ENCODE measurements around the gene CORO2A. TPM values are rescaled to one million over a fixed set of nuclear protein-coding genes. Genes with fewer than 3 reads are reported as not detected.

The CORO2A gene
- total RNA-seq (10 to 100 TPM; 46.3 to 50.5 TPM), polyA plus RNA-seq (ENCODE audit: insufficient read depth, low read depth, low replicate concordance) (28.0 TPM)
- long read RNA-seq, donor 1, full-length matches to known transcripts, result 5 of 5 reads
- long read RNA-seq, donor 1, partial matches to known transcripts, result 0 of 5 reads
- long read RNA-seq, donor 1, other reads (novel, unspliced or antisense), result 0 of 5 reads
- long read RNA-seq, donor 2, full-length matches to known transcripts, result 1 of 1 reads
- long read RNA-seq, donor 2, partial matches to known transcripts, result 0 of 1 reads
- long read RNA-seq, donor 2, other reads (novel, unspliced or antisense), result 0 of 1 reads

GRCh38 chr9:98192503-98193335 is at the start of gene CORO2A:
Gene CORO2A (minus strand): TSS chr9:98192637. CDS start chr9:98157660, 34,977 bp downstream.
- Histone ChIP-seq H3K9me3 (no peaks in the 10 kb centered on the region), H3K4me1 (peaks cover 10% of the 10 kb centered on the region), H3K27ac (peak within 1 kb of the TSS; percentile 58 to 72), H3K27me3 (no peaks in the 10 kb centered on the region), H3K36me3 (ENCODE audit: low read depth, missing control alignments) (no peaks in the 10 kb centered on the region), H3K4me3 (peak within 1 kb of the TSS; percentile 60 to 73)
- peak in 1 of 3 experiments; percentile 9 for TF ChIP-seq CTCF (IDR thresholded peaks at IDR 0.05)
- TF ChIP-seq POLR2A (IDR thresholded peaks at IDR 0.05), result no peak
- WGBS, 2 donors, result 0 to 1% methylated on average over 8 to 75 of the region's 95 CpGs
- intact Hi-C loops (cut with DNase I; ENCODE audit: low total_unique reads), result no loop called here
- DNase-seq, result peak; percentile 82

- Histone ChIP-seq H3K4me3 (no peak overlapping the region), H3K27me3 (no peaks in the 10 kb centered on the region), H3K36me3 (ENCODE audit: low read depth, missing control alignments) (no peaks in the 10 kb centered on the region), H3K4me1 (no peaks in the 10 kb centered on the region), H3K27ac (no peak overlapping the region), H3K9me3 (no peaks in the 10 kb centered on the region)
- intact Hi-C loops (cut with DNase I; ENCODE audit: low total_unique reads), result no loop called here
- 81 to 96% methylated on average over 8 of the region's 8 CpGs for WGBS, 2 donors
- TF ChIP-seq POLR2A (IDR thresholded peaks at IDR 0.05), result no peak
- no peak for TF ChIP-seq CTCF (IDR thresholded peaks at IDR 0.05)
- DNase-seq, result no peak
Observed at GRCh38 chr9:98241357-98242300, 49.2 kb upstream of the CORO2A start.

GRCh38 chr9:98240475-98240874 is 48.0 kb upstream of the CORO2A start:
- intact Hi-C loops (cut with DNase I; ENCODE audit: low total_unique reads), result no loop called here
- Histone ChIP-seq H3K4me3 (no peak overlapping the region), H3K27ac (no peak overlapping the region), H3K36me3 (ENCODE audit: low read depth, missing control alignments) (no peaks in the 10 kb centered on the region), H3K9me3 (no peaks in the 10 kb centered on the region), H3K4me1 (no peaks in the 10 kb centered on the region), H3K27me3 (no peaks in the 10 kb centered on the region)
- no peak for DNase-seq
- no peak for TF ChIP-seq POLR2A (IDR thresholded peaks at IDR 0.05)
- WGBS, 2 donors, result 95% methylated on average over 3 of the region's 3 CpGs; no CpG with 5 or more reads in 1 of the 2 donors

GRCh38 chr9:98236901-98237487 is 44.6 kb upstream of the CORO2A start:
- DNase-seq, result no peak
- Histone ChIP-seq H3K9me3 (no peaks in the 10 kb centered on the region), H3K4me1 (no peaks in the 10 kb centered on the region), H3K27me3 (no peaks in the 10 kb centered on the region), H3K27ac (no peak overlapping the region), H3K36me3 (ENCODE audit: low read depth, missing control alignments) (no peaks in the 10 kb centered on the region), H3K4me3 (no peak overlapping the region)
- intact Hi-C loops (cut with DNase I; ENCODE audit: low total_unique reads), result no loop called here
- TF ChIP-seq CTCF (IDR thresholded peaks at IDR 0.05) (no peak), POLR2A (IDR thresholded peaks at IDR 0.05) (no peak)
- 82 to 88% methylated on average over 8 of the region's 8 CpGs for WGBS, 2 donors
